ENCODE measurements around the gene URI1. TPM values are rescaled to one million over a fixed set of nuclear protein-coding genes. Genes with fewer than 3 reads are reported as not detected.

Gene URI1
- total RNA-seq, 2 experiments from 2014 or later, result 45.1 to 79.2 TPM

DNA sequence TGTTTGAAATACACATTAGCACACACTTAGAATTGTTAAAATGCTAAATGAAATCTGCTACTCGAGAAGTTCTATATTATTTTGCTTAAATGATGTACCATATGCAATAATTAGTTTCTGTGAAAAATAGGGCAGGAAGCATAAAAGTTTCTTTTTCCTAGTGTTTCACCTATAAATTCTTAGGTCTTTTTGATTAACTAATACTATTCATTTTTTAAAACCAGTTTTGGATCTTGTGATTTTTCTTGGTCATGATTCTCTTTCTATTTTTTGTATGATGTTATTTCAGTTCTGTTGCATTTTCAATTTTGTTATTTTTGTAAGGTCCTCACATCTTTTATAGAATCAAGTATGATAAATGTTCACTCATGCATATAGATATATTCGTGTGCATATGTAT lies 66.1 kb downstream of the URI1 start:
- CTCF ChIA-PET (ENCODE audit: unreplicated experiment), result no interaction called here
- Histone ChIP-seq H3K36me3 (ENCODE audit: insufficient read depth, low read length) (peaks cover 80% of the 10 kb centered on the region), H3K79me2 (ENCODE audit: insufficient read depth, low read depth, low read length) (peaks cover 18% of the 10 kb centered on the region; the same call in 1 of the 2 replicates), H3K4me2 (ENCODE audit: low read length) (no peak overlapping the region), H3K9me3 (ENCODE audit: low read length) (no peaks in the 10 kb centered on the region), H2AFZ (ENCODE audit: low read length) (no peak overlapping the region), H3K4me1 (ENCODE audit: insufficient read depth, low read length, poor library complexity, severe bottlenecking) (no peaks in the 10 kb centered on the region), H4K20me1 (ENCODE audit: insufficient read depth, low read length) (no peaks in the 10 kb centered on the region), H3K9me2 (ENCODE audit: insufficient read depth, low read length) (no peaks in the 10 kb centered on the region), H3K4me3 (ENCODE audit: low read depth, low read length, poor library complexity, severe bottlenecking) (no peak overlapping the region), H3K27ac (ENCODE audit: low read depth, low read length, poor library complexity, severe bottlenecking) (no peak overlapping the region)
- no peak for DNase-seq (ENCODE audit: low spot score)
- TF ChIP-seq EZH2phosphoT487 (IDR thresholded peaks at IDR 0.05; ENCODE audit: borderline replicate concordance, low read depth, low read length), result no peak
- TF ChIP-seq, protein P1, sequence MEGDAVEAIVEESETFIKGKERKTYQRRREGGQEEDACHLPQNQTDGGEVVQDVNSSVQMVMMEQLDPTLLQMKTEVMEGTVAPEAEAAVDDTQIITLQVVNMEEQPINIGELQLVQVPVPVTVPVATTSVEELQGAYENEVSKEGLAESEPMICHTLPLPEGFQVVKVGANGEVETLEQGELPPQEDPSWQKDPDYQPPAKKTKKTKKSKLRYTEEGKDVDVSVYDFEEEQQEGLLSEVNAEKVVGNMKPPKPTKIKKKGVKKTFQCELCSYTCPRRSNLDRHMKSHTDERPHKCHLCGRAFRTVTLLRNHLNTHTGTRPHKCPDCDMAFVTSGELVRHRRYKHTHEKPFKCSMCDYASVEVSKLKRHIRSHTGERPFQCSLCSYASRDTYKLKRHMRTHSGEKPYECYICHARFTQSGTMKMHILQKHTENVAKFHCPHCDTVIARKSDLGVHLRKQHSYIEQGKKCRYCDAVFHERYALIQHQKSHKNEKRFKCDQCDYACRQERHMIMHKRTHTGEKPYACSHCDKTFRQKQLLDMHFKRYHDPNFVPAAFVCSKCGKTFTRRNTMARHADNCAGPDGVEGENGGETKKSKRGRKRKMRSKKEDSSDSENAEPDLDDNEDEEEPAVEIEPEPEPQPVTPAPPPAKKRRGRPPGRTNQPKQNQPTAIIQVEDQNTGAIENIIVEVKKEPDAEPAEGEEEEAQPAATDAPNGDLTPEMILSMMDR (conservative IDR thresholded peaks at IDR 0.05; ENCODE audit: low read length), result no peak
- POLR2A ChIA-PET, result no interaction called here
- no TSS peak for BruUV-seq (replicated peaks)
- intact Hi-C loops (cut with micrococcal nuclease; ENCODE audit: unreplicated experiment), result no loop called here

DNA sequence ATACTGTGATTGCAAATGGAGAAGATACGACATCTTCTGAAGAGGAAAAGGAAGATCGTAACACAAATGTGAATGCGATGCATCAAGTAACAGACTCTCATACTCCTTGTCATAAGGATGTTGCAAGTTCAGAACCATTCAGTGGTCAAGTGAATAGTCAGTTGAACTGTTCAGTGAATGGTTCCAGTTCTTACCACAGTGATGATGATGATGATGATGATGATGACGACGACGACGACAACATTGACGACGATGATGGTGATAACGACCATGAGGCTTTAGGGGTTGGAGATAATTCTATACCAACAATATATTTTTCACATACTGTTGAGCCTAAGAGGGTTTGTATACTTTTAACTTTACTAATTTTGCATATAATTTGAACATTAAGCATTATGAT lies 67.0 kb downstream of the URI1 start:
- Histone ChIP-seq H3K79me2 (ENCODE audit: insufficient read depth, low read depth, low read length) (peaks cover 9% of the 10 kb centered on the region; the same call in 1 of the 2 replicates), H3K9me3 (ENCODE audit: low read length) (no peaks in the 10 kb centered on the region), H2AFZ (ENCODE audit: low read length) (no peak overlapping the region), H3K4me2 (ENCODE audit: low read length) (no peak overlapping the region), H3K27ac (ENCODE audit: low read depth, low read length, poor library complexity, severe bottlenecking) (no peak overlapping the region), H3K4me3 (ENCODE audit: low read depth, low read length, poor library complexity, severe bottlenecking) (no peak overlapping the region), H4K20me1 (ENCODE audit: insufficient read depth, low read length) (no peaks in the 10 kb centered on the region), H3K4me1 (ENCODE audit: insufficient read depth, low read length, poor library complexity, severe bottlenecking) (no peaks in the 10 kb centered on the region), H3K9me2 (ENCODE audit: insufficient read depth, low read length) (no peaks in the 10 kb centered on the region), H3K36me3 (ENCODE audit: insufficient read depth, low read length) (peaks cover 87% of the 10 kb centered on the region)
- no TSS peak for BruUV-seq (replicated peaks)
- ChIA-PET CTCF (ENCODE audit: unreplicated experiment) (no interaction called here), POLR2A (no interaction called here)
- DNase-seq (ENCODE audit: low spot score), result no peak
- TF ChIP-seq, protein P1 (conservative IDR thresholded peaks at IDR 0.05; ENCODE audit: low read length), result no peak
- TF ChIP-seq EZH2phosphoT487 (IDR thresholded peaks at IDR 0.05; ENCODE audit: borderline replicate concordance, low read depth, low read length), result no peak
- intact Hi-C loops (cut with micrococcal nuclease; ENCODE audit: unreplicated experiment), result no loop called here

DNA sequence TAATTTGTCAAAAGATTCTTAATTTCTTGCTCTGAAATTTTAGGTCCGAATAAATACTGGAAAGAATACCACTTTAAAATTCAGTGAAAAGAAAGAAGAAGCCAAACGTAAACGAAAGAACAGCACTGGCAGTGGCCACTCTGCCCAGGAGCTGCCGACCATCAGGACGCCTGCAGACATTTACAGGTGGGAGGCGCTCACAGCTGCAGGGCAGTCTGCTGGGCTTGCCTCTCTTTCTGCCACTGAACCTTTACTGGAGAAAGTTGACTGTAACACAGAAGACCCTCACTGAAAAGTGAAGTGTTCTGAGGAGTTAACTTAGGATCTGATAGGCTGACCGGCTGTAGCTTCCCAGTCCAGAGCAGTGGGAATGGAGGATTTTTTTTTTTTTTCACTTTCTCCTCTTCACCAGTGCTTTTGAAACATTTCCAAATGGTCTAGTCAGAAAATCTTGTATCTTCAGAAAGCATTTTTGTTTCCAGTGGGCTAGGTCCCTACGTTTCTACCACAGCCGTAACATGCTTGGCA lies 69.1 kb downstream of the URI1 start:
- Histone ChIP-seq H3K4me1 (ENCODE audit: insufficient read depth, low read length, poor library complexity, severe bottlenecking) (no peaks in the 10 kb centered on the region), H3K4me3 (ENCODE audit: low read depth, low read length, poor library complexity, severe bottlenecking) (no peak overlapping the region), H3K36me3 (ENCODE audit: insufficient read depth, low read length) (peaks cover 88% of the 10 kb centered on the region), H3K27ac (ENCODE audit: low read depth, low read length, poor library complexity, severe bottlenecking) (no peak overlapping the region), H2AFZ (ENCODE audit: low read length) (no peak overlapping the region), H3K4me2 (ENCODE audit: low read length) (no peak overlapping the region), H3K9me3 (ENCODE audit: low read length) (no peaks in the 10 kb centered on the region), H4K20me1 (ENCODE audit: insufficient read depth, low read length) (no peaks in the 10 kb centered on the region), H3K9me2 (ENCODE audit: insufficient read depth, low read length) (no peaks in the 10 kb centered on the region), H3K79me2 (ENCODE audit: insufficient read depth, low read depth, low read length) (no peaks in the 10 kb centered on the region)
- no peak for DNase-seq (ENCODE audit: low spot score)
- CTCF ChIA-PET (ENCODE audit: unreplicated experiment), result no interaction called here
- BruUV-seq (replicated peaks), result no TSS peak
- POLR2A ChIA-PET, result no interaction called here
- intact Hi-C loops (cut with micrococcal nuclease; ENCODE audit: unreplicated experiment), result no loop called here
- TF ChIP-seq EZH2phosphoT487 (IDR thresholded peaks at IDR 0.05; ENCODE audit: borderline replicate concordance, low read depth, low read length), result no peak
- TF ChIP-seq, protein P1 (conservative IDR thresholded peaks at IDR 0.05; ENCODE audit: low read length), result 0 out of 2 replicates have a peak, but pooled peaks have one; percentile 22
